K562 (cell line): Measurements from ENCODE around the gene IRF2. TPM values are rescaled to one million over a fixed set of nuclear protein-coding genes. Genes with fewer than 3 reads are reported as not detected.

Experiments used
- BHLHE40 ChIP-seq: IDR thresholded peaks from 2 replicates; pipeline ENCODE4 v1.6.1; 2011; ENCODE audit warnings: low read length, improper control_type of control experiment
- MCM3 ChIP-seq: fragments of 450-650 bp; IDR thresholded peaks from 2 replicates; pipeline ENCODE4 v1.6.1; 2016
- MTA3 ChIP-seq: fragments of 450-650 bp; formaldehyde crosslinking; IDR thresholded peaks from 2 replicates; pipeline ENCODE4 v1.6.1; 2017; ENCODE audit warnings: mild to moderate bottlenecking, borderline replicate concordance
- NFATC3 ChIP-seq: fragments of 450-650 bp; IDR thresholded peaks from 2 replicates; pipeline ENCODE4 v1.6.1; 2017; ENCODE audit warnings: mild to moderate bottlenecking
- NR3C1 ChIP-seq: sonication (generic); formaldehyde crosslinking; IDR thresholded peaks from 2 replicates; pipeline ENCODE4 v1.8.1; 2022; ENCODE audit warnings: missing genetic modification reagents
- SMARCE1 ChIP-seq: fragments of 450-650 bp; IDR thresholded peaks from 2 replicates; pipeline ENCODE4 v1.7.1; 2016; ENCODE audit warnings: mild to moderate bottlenecking
- TBP ChIP-seq: optimal IDR thresholded peaks from 2 replicates; pipeline ENCODE3; 2011; ENCODE audit warnings: low read depth, low read length, improper control_type of control experiment
- ZNF584 ChIP-seq: fragments of 200-800 bp; sonication (Bioruptor generic); IDR thresholded peaks from 2 replicates; pipeline ENCODE4 v1.6.1; 2016; ENCODE audit warnings: low read depth, mild to moderate bottlenecking, missing genetic modification characterization, missing compliant biosample characterization
- polyA plus RNA-seq, 8 experiments: library from polyadenylated mRNA; depleted of rRNA in 4 of 8; stranded (reverse) in 5 of 8; unstranded in 3 of 8; fragments of >200 nt; fragmentation: Nextera tagmentation in 2 of 8; fragmentation: Illumina TruSeq in 1 of 8; extraction: Ambion mirVana in 2 of 8; extraction: Trizol in 1 of 8; gene quantifications; 2 replicates each; pipeline versions ENCODE4 v1.2.1 to v1.2.3, GENCODE V29; 2011 to 2014; ENCODE audit warnings: inconsistent platforms in 1 of 8, missing spikeins in 1 of 8
- total RNA-seq, 7 experiments: library from RNA; depleted of rRNA in 6 of 7; stranded (reverse); fragments of >200 nt in 6 of 7; fragmentation: Illumina TruSeq in 2 of 7; extraction: Trizol in 2 of 7; gene quantifications; 2 replicates each; pipeline versions ENCODE4 v1.2.1 to v1.2.3, GENCODE V29; 2011 to 2021; ENCODE audit warnings: low replicate concordance in 1 of 7
- TF ChIP-seq, protein P1 (sequence below), 2 experiments: fragments of 450-650 bp in 1 of 2; sonication (generic) in 1 of 2; formaldehyde crosslinking in 1 of 2; IDR thresholded peaks; 2 replicates each; pipeline versions ENCODE4 v1.7.1 to v1.9.0; 2016 to 2022; ENCODE audit warnings: inconsistent platforms in 1 of 2, mild to moderate bottlenecking in 1 of 2, missing genetic modification reagents in 1 of 2
- TF ChIP-seq, protein P2 (sequence below): fragments of 450-650 bp; formaldehyde crosslinking; IDR thresholded peaks from 2 replicates; pipeline ENCODE4 v1.4.0; 2020; ENCODE audit warnings: mild to moderate bottlenecking, moderate library complexity
- TF ChIP-seq, protein P3 (sequence below): sonication (generic); formaldehyde crosslinking; IDR thresholded peaks from 2 replicates; pipeline ENCODE4 v1.8.0; 2022; ENCODE audit warnings: mild to moderate bottlenecking, missing genetic modification reagents

IRF2 gene
- total and polyA plus RNA-seq, 9 of the 15 experiments (the other 6 are each of a cell fraction or from before 2014, with no cell fraction given) = 7.1 to 17.1 (median 11.3) TPM

DNA sequence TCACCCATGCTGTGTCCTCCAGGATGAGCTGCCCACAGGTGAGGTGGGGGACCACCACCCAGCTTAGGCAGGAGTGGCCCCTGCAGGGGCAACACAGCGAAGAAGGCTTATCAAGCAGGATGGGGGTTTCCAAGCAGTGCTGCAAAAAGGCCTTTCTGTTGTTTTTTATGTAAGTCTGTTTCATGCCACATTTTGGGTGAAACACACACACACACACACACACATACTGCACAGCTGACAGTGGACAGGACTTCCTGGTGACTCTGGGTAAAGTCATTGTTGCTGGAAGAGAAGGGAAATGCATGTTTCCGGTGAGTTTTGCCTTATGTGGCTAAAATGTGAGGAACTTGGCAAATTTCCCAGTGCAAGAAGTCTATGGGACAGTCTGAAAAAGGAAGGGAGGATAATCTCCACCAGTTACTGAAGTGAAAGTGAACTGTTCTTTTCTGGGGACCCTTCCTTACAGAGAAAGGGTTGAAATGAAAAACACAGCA is 119.2 kb downstream of the IRF2 start (continued):
- TF ChIP-seq, protein P1, sequence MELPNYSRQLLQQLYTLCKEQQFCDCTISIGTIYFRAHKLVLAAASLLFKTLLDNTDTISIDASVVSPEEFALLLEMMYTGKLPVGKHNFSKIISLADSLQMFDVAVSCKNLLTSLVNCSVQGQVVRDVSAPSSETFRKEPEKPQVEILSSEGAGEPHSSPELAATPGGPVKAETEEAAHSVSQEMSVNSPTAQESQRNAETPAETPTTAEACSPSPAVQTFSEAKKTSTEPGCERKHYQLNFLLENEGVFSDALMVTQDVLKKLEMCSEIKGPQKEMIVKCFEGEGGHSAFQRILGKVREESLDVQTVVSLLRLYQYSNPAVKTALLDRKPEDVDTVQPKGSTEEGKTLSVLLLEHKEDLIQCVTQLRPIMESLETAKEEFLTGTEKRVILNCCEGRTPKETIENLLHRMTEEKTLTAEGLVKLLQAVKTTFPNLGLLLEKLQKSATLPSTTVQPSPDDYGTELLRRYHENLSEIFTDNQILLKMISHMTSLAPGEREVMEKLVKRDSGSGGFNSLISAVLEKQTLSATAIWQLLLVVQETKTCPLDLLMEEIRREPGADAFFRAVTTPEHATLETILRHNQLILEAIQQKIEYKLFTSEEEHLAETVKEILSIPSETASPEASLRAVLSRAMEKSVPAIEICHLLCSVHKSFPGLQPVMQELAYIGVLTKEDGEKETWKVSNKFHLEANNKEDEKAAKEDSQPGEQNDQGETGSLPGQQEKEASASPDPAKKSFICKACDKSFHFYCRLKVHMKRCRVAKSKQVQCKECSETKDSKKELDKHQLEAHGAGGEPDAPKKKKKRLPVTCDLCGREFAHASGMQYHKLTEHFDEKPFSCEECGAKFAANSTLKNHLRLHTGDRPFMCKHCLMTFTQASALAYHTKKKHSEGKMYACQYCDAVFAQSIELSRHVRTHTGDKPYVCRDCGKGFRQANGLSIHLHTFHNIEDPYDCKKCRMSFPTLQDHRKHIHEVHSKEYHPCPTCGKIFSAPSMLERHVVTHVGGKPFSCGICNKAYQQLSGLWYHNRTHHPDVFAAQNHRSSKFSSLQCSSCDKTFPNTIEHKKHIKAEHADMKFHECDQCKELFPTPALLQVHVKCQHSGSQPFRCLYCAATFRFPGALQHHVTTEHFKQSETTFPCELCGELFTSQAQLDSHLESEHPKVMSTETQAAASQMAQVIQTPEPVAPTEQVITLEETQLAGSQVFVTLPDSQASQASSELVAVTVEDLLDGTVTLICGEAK (IDR thresholded peaks at IDR 0.05) = peak; percentile 77
- TF ChIP-seq, protein P1 (CRISPR knock-in tag; IDR thresholded peaks at IDR 0.05) = no peak
- TF ChIP-seq MTA3 = peak; percentile 76
- peak; percentile 40 for TF ChIP-seq BHLHE40
- TF ChIP-seq ZNF584 = 0 out of 2 replicates have a peak, but pooled peaks have one; percentile 52
- no peak for TF ChIP-seq NR3C1
- TF ChIP-seq MCM3 = no peak
- peak; percentile 20 for TF ChIP-seq TBP
- TF ChIP-seq SMARCE1 = 0 out of 2 replicates have a peak, but pooled peaks have one; percentile 71
- TF ChIP-seq, protein P2, sequence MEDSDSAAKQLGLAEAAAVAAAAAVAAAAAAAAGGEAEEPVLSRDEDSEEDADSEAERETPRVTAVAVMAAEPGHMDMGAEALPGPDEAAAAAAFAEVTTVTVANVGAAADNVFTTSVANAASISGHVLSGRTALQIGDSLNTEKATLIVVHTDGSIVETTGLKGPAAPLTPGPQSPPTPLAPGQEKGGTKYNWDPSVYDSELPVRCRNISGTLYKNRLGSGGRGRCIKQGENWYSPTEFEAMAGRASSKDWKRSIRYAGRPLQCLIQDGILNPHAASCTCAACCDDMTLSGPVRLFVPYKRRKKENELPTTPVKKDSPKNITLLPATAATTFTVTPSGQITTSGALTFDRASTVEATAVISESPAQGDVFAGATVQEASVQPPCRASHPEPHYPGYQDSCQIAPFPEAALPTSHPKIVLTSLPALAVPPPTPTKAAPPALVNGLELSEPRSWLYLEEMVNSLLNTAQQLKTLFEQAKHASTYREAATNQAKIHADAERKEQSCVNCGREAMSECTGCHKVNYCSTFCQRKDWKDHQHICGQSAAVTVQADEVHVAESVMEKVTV (CRISPR knock-in tag) = no peak
- no peak for TF ChIP-seq NFATC3
- TF ChIP-seq, protein P3, sequence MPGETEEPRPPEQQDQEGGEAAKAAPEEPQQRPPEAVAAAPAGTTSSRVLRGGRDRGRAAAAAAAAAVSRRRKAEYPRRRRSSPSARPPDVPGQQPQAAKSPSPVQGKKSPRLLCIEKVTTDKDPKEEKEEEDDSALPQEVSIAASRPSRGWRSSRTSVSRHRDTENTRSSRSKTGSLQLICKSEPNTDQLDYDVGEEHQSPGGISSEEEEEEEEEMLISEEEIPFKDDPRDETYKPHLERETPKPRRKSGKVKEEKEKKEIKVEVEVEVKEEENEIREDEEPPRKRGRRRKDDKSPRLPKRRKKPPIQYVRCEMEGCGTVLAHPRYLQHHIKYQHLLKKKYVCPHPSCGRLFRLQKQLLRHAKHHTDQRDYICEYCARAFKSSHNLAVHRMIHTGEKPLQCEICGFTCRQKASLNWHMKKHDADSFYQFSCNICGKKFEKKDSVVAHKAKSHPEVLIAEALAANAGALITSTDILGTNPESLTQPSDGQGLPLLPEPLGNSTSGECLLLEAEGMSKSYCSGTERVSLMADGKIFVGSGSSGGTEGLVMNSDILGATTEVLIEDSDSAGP = 0 out of 2 replicates have a peak, but pooled peaks have one; percentile 32
